SK-N-DZ (cell line): ENCODE measurements around the gene XXYLT1.

Source experiments
- DNase-seq: peaks from one replicate; pipeline ENCODE4 v3.0.0-alpha.2; 2015; ENCODE audit warnings: low spot score

Gene XXYLT1

DNA sequence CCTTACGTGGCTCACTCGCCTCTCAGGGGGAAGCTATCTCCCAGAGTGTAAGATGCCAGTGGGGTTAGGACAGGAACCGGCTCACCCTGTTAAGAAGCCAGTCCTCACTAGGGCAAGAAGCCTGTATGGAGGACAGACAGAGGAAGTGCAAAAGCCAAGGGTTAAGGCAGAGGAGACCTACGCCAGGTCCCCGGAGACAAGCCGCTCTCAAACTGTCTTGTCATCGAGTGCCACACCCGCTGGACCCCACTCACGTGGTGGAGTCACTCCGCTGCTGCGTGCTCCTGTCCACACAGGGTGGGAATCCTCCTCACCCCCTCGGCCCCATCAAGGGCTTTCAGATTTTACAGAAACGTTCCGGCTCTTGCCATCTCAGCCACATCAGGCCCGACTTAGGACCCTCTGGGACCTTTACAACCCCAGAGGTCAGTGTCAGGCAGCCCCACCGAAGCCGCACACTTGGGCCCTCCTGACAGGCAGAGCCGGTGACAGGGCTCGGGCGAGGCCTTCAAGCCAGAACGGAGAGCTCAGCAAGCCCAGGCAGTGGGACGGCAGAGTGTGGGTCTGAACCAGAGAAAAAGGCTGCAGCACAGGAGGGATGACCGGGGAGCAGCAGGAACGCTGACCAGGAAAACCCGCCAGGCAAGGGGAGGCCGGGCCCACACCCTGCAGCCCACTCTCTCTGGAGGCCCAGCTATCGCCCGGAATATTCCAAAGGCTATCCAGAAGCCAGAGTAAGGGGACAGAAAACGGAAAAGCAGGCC lies 61.7 kb downstream of the XXYLT1 start:
- no peak for DNase-seq

DNA sequence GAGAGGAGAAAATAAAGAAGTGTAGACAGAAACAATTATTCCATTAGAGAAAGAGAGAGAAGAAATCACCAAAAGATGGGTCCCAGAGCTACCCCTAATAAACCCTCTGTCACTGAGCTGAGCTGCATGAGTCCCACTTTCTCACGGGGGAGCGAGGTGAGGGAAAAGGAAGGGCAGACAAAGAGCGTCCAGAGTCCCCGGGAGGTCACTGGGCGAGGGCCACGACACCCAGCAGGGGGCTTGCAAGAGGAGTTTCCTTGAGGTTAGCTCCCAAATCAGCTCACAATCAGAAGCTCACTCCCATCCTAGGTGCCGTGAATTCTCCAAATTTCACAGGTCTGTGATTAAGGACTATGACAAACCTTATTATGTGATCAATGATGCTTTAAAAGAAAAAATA lies 62.3 kb downstream of the XXYLT1 start:
- DNase-seq = no peak

GRCh38 chr3:195208183-195208582 lies 62.8 kb downstream of the XXYLT1 start:
- no peak for DNase-seq

GRCh38 chr3:195207731-195208130 lies 63.2 kb downstream of the XXYLT1 start:
- no peak for DNase-seq

DNA sequence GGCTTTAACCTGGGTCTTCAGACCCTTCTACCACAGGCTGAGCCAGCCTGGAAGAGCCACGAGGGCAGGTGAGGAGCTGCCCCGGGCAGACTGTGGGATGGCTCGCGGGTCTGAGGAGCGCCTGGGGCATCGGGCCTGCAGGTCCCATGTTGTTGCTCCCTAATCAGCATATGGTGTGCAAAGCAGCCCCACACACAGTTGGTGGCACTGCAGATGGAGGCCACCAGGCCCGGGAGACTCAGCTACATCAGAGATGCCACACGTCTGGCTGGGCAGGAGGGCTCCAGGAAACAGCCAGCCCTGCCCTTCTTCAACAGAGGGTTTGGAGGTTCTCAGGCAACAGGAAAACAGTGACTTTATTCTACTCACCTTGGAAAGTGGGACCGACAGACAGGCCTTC lies 63.9 kb downstream of the XXYLT1 start:
- DNase-seq = no peak

GRCh38 chr3:195204360-195205163 lies 66.4 kb downstream of the XXYLT1 start:
- no peak for DNase-seq

DNA sequence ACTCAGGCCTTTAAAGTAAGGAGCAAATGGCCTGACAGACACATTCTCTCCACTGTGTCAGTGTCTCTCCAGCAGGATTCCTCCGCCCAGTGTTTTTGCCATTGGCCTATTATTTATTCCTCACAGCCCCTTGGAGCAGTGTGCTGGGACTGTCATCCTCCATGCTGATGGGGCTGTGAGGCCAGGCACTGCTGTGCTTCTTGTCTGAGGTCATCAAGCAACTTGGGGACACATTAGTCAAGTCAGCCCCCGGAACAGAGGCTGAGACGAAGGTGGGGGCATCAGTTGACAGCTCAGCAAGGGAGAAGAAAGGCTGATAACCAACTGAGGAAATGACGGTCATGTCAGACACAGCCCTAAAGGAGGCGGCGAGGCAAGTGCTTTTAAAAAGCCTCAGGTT lies 67.4 kb downstream of the XXYLT1 start:
- no peak for DNase-seq

DNA sequence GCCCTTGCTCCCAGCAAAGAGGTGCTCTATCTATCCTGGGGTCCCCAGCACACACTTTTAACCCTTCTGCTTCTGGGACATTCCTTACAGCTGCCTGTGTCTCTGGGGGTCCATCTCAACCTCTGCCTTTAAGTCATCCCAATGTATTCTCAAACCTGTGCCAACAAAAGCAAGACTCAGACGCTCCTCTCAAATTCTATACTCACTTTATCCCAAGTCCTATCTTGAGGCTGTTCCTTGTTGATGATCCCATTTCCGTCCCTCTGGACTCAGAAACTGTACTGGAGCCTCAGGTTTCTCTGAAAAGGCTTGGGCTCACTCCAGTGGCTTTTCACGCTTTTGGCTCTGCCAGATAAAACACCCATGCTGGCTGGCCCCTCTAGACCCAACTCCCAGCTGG lies 69.7 kb downstream of the XXYLT1 start:
- no peak for DNase-seq

DNA sequence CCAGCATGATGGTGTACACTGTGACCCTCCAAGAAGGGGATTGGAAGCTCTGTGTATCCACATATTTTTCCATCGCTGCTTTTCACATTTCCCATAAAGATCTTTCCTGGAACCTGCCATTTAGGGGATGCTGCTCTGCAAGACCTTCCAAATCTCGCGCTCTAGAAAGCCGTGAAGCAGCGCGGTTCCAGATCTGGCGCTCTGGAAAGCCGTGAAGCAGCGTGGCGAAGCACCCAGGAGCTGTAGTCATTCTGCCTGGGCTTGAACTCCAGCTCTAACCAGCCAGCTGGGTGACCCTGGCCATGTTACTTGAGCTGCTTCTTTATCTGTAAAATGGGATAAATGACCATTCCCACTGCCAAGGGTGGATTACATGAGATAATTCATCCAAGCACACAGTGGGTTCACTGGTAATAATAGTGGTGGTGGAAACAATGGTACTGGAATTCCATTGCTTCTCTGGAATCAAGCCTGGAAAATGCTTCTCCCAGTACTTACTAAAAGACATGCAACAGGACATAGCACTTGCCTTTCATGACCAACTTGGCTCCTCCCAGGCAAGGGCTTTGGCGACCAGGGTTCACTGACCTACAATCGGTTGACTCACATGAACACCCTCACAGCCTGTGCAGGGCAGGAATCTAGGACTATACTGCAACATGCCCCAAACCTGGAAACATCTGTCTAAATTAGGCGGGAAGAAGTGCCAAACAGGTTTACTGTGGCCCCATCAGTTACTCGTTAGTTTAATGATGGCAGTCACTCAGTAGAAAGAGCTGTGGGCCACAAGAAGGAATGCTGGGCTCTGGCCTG lies 70.7 kb downstream of the XXYLT1 start:
- DNase-seq = no peak

GRCh38 chr3:195198426-195199346 lies 72.3 kb downstream of the XXYLT1 start:
- no peak for DNase-seq

- no peak for DNase-seq
Observed at GRCh38 chr3:195197765-195198425, 73.1 kb downstream of the XXYLT1 start.

DNA sequence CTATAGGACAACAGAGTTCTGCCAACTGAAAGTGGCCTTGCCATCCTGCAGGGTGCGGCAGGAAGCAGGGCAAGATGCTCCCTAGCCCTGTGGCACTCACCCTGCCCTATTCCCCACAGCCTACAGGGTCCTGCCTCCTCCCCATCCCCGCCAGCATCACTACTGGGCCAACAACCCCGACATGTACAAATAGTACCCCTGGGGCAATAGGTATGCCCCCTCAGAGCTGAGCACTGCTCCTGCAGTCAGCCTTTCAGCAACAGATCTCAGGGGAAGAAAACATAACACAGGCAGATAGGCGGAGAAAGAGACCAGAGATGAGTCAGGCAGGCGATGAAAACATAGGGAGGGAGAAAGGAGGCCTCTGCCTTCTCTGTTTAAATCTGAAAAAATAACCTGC lies 74.7 kb downstream of the XXYLT1 start:
- DNase-seq = no peak

DNA sequence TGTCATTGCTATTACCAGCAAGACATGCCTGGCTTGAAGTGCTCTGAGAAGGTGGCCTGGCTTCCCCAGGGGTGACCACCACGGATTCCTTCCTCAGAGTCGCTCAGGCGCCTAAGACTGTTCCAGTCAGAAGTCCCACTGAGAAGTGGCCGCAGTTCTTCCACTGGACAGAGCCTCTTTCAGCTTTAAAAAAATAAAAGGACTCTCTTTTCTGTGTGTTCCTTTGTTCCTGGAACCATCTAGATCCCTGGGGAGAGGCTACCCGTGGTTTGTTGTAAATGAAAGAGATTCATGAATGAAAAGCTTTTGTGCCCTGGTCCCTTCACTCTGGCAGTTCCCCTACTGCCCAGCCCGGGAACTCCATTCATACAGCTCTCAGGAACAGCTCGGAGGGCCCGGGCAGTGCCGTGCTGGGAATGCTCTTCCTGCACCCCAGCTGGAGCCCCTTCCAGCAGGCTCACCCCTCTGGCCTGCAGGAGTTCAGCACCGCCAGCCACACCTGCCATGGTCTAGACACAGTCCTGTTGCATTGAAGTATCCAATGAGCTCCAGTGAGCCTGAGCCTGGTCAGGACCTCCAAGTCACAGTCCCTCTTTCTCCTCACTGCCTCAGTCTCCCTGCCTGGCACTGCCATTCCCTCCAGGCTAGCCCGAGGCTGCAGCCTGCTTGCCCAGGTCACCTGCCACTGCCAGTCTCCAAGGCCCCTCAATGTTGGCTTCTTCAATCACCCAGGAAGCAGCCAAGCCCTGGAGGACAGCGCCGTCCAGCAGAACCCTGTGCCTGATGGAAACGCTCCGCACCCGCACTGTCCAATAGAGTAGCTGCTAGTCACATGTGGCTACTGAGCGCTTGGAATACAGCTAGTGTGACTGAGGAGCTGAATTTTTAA lies 75.4 kb downstream of the XXYLT1 start:
- DNase-seq = no peak

GRCh38 chr3:195194559-195195206 lies 76.3 kb downstream of the XXYLT1 start:
- no peak for DNase-seq

GRCh38 chr3:195191580-195191979 lies 79.4 kb downstream of the XXYLT1 start:
- no peak for DNase-seq

GRCh38 chr3:195189821-195190220 lies 81.1 kb downstream of the XXYLT1 start:
- DNase-seq = no peak

GRCh38 chr3:195188426-195188927 lies 82.5 kb downstream of the XXYLT1 start:
- DNase-seq = no peak

- DNase-seq = no peak
Observed at GRCh38 chr3:195187609-195188425, 83.1 kb downstream of the XXYLT1 start.
